ENCODE results near the gene SMPD2.
"Not testable (repeated sequence)": the region's sequence is repeated elsewhere in the genome, so short reads cannot be mapped to it uniquely, and the experiment has no call there.

The SMPD2 gene

DNA sequence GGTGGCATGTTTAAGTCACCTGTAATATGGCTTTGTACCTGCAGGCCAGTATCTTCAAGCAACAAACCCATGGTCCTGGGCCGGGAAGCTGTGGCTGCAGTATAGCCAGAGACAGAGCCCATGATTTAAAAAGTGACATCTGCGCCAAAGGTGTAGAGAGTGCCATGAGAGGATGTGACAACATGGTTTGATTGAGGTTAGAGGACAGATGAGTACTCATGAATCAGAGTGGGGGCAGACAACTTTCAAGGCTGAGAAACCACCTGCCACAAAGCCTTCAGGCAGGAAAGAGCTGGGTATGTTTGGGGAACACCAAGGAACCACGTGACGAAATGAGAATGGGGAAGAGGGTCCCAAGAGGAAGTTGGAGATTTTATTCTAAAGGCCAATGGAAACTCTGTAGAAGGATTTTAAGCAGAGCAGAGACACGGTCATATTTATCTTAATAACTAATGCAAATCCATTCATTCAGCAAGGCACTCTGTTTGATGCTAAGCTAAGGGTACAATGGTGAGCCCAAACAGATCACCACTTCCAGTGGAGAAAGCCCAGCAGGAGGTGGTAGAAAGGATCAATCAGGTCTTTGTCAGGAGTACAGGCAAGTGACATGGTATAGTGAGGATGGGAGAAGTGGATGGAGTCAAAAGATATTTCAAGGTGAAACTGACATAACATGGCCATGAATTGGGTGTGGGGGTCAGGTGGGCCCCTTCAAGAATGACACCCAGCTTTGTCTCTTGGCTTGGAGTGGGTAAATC lies 18.4 kb downstream of the SMPD2 start:
- peak in 2 of 56 donors; percentile 9 to 12 for DNase-seq

DNA sequence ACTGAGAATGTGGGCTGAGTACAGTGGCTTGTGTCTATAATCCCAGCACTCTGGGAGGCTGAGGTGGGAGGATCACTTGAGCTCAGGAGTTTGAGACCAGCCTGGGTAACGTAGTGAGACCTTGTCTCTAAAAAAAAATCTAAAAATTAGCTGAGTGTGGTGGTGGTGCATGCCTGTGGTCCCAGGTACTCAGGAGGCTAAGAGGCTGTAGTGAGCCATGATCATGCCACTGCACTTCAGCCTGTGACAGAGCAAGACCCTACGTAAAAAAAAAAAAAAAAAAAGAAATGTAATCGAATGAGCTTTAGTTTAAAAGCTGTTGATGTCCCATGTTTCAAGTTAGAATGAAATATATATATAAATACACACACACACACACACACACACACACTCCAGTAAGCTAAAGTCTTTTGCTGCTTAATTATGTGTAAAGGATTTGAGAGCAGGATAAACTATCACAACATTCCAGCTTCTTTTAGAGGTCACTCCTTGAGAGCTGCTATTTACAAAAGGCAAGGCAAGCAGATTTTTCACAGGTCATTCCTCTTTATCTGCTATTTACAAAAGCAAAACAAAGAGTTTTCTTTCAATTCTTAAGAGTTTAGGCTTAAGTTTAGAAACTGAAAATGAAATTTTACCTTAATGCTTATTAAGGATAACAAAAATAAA lies 19.8 kb downstream of the SMPD2 start:
- no peak for DNase-seq

DNA sequence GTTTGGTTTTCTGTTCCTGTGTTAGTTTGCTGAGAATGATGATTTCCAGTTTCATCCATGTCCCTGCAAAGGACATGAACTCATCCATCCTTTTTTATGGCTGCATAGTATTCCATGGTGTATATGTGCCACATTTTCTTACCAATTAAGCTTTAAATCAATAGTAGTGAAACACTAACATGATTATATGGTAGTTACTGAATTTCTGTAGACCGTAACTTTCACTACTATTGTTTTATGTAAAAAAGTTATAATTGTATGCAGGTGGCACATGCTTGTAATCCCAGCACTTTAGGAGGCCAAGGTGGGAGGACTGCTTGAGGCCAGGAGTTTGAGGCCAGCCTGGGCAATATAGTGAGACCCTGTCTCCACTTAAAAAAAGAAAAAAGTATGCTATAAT lies 20.7 kb downstream of the SMPD2 start:
- DNase-seq, result not testable (repeated sequence)

DNA sequence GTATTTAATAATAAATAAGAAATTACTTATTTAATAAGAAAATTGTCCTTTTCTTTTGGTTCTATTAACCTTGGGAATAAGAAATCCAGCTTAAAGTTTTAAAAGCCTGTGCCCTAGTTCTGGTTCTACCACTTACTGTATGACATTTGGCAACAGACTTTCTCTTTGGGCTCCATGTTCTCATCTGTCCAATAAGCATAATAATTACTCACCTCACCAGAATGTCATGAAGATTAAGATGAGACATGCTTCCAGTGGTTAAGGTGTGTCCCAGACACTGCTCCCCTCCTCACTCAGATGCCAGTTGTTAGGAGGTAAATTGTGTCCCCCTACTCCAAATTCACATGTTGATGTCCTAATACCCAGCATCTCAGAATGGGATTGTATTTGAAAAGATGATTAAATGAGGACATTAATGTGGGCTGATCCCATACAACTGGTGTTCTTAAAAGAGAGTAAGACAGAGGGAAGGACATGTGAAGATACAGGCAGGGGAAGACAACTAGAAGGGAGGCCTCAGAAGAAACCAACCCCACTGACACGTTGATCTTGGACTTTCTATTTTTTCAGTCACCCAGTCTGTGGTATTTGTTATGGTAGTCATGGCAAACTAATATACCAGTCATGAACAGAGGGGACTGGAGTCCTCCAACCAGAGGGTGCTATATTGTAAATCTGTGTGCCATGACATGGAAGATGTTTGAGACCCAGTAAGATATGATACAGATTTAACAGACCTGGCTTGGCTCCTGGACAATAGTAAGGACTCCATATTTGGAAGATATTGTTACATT lies 21.4 kb downstream of the SMPD2 start:
- no peak for DNase-seq

DNA sequence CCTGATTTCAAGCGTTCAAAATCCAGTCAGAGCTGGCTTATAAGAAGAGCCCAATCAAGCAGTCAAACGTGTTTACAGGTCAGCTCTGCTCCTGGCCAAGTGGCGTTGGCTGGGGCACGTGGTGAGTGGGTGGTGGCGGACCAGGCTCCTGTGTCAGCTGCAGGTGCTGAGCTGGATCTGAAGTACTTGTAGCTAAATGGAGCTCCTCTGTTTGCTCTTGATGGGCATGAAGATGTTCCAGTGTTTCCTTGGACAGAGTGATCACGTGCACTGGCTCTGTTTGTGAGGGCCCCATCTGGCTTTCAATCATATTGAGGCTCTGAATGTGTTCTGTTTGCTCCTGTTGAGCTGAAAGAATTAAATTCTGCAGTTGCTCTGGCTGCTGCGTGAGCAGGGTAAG lies 25.2 kb downstream of the SMPD2 start:
- DNase-seq, result peak in 41 of 56 donors; percentile 15 to 80 (median 47)

DNA sequence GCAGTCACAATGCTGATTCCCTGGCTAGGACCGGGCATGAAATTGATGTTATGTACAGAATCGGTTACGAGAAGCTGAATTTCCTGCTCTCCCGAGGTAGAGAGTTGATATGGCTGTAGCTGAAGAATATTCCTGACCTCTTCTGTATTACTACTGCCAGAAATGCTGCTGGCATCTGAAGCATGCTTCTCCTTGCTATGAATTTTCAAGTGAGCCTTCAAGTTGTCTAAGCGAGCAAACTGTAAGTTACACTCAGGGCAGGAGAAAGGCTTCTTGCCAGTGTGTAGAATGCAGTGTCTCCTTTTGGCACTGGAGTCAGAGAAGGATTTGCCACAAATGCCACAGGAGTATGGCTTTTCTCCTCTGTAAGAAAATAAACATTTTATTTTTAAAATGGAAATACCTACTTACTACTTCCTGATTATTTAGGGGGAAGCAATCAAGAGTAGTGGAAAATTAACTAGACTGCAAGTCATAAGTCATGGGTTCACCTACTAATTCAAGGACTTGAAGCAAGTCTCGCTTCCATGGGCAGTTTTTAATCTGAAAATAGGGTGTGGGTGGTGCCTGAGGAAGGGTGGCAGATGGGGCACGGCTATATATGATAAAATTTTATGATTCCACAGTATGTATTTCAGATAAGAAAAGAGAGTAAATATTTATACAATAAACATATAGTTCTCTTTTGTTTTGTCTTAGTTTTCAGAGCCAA lies 25.8 kb downstream of the SMPD2 start:
- DNase-seq, result no peak

DNA sequence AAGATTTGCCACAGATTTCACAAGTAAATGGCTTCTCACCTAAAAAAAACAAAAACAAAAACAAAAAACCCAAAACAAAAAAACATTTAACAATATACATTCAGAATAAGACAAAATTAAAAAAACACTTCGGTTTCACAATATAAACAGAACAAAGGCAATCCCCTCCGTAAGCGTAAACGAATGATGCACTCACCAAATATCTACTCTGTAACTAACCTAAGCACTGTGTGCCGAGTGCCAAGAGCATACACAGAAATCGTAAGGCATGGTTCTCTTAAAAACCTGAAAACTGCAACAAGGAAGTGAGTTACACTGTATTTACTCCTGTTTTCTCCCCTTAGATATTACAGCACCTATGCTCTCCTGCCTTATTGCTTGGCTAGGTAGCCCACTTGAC lies 27.2 kb downstream of the SMPD2 start:
- DNase-seq, result no peak

DNA sequence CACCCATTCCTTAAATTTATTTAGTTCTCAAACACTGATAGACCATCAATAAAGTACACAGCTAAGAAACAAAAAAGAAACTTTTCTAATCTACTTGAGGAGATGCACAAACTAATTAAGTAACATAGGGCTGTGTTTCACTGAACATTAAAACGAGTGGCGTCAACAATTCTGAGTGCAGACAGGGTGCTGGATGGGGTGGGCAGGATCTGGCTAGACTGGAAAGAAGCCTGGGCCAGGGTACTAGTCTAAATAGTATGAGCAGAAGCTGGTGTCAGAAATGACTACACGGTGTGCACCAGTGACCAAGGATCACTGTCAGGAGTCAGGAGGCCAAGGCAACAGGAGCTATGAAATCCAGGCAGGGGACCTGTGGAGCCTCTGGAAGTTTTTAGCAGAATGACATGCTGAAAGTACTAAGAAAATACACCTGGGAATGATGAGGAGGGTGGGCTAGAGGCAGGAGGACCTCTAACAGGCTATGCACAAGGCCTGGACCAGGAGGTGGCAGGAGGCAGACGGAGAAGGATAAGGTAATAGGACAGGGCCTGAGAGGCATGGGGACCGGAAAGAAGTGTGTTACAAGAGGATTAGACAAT lies 29.2 kb downstream of the SMPD2 start:
- DNase-seq, result no peak

DNA sequence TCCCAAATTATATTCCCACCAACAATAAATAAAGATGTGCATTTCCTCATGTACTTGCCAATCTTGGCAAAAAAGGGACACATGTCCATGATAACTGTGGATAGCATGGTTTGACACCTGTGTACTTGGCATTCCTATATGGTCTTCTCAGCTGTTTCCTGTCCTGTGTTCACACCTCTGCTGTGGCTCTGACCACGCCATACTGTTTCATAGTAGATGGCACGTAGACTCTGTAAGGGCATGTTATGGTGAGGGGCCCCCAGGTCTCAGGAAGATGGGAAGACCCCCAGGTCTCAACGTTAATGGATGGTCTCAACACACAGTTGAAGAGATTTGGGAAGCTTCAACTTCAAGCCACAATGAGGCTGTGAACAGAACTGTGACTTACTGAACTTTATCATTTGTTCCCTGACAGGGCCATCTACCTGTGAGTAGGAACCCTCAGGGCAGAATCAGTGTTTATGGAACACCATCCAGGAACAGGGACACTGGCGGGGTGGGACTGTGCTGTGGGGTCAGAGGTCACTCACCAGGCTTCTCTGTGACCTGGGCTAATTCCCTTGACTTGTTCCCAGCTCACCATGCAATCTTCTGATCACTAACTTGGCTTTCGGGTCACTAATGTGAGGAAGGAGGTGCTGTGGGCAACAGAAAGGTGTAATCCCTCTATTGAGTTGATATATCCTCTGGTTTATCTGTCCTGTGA lies 30.7 kb downstream of the SMPD2 start:
- DNase-seq, result no peak

DNA sequence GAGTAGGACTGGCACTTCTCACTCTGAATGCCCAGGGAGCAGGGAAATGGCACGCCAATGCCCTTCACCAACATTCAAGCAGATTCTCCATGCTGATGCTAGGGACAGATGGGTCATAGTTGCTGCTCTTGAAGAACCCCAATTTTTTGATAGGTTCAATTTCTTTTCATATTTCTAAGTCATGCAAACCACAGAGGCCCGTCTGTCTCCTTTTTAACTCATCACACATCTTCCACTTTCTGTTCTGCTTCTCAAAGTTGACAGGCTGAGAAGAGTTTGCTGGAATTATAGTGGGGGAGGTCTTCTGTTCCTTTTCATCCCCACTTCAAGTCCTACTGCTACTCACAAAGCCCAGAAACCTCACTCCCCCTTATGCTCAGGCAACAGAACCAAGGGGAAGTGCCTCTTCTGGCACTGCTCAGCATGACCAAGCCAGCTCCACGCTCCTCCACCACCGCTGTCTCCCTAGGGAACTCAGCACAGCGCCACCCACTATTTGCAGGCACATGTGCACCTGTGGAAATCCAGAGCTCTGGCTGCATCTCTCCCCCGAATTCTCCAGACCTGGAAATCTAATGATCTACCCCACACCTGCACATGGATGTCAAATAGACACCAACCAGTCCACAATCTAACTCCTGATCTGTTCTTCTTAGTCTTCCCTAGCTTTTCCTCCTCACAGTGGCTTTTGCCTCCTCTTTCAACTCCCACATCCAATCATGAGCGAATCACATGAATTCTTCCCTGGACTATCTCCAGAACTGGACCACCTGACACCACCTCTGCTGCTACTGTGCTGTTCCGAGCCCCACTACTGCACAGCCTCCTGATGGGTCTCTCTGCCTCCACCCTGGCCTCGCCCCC lies 31.8 kb downstream of the SMPD2 start:
- peak in 18 of 56 donors; percentile 13 to 72 (median 42) for DNase-seq

DNA sequence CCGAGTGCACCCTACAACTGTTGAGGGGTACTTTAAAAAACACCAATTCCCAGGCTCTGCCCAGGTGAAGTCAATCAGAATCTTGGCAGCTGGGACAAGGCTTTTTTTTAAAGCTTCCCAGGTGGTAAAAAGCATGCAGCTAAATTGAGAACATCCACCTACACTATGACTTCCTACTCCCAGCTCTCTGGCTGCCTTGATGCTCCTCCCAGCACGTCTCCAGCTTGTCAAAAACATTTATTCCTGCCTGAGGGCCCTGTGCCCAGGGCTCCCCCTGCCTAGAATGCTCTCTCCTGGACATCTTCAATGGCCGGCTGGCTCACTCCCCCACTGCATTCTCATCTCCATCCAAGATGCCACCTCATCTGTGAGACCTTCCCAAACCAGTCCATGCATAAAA lies 32.6 kb downstream of the SMPD2 start:
- DNase-seq, result peak in 20 of 56 donors; percentile 12 to 65 (median 44)

DNA sequence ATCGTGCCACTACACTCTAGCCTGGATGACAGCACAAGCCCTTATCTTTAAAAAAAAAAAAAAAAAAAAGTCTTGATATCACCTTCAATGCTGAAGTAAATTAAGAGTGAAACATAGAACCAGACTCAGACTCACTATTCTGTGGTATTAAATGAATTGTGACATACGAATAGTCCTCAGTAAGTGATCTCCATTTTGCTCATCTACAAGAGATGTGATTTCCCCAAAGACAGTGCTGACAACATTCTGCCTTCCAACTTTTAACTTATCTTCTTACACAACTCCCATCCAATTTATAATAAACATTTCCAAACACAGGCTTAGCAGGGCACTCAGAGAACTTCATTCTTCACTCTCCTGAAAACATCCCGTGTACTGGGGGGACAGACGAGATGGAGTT lies 34.5 kb downstream of the SMPD2 start:
- no peak for DNase-seq

DNA sequence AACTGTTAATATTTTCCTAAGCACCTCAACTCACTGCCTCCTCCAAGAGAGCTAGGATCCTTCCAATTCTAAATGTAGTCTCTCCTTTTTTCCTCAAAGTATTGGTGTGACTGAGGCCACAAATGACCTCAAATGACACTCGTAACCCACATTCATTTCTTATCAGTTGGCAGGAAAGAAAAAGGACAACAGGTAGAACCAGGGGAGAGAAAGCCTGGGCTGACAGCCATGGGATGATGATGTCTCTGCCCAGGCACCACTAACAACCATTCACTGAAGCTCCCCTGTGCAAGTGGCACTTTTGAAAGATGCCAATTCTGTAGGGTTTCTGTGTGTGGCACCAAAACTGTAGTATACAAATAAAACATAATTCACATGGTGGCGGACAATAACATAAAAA lies 35.1 kb downstream of the SMPD2 start:
- DNase-seq, result no peak

DNA sequence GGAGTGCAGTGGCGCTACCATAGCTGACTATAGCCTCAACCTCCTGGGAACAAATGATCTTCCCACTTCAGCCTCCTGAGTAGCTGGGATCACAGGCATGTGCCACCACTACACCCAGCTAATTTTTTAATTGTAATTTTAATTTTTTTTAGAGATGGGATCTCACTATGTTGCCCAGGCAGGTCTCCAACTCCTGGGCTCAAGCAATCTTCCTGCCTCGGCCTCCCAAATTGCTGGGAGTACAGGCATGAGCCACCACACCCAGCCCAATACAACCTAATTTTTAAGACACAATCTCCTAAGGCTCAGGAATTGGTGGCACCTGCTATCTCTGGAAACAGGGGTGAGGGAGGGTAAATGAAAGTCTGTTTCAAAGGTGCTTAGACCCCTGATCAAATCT lies 36.7 kb downstream of the SMPD2 start:
- no peak for DNase-seq

DNA sequence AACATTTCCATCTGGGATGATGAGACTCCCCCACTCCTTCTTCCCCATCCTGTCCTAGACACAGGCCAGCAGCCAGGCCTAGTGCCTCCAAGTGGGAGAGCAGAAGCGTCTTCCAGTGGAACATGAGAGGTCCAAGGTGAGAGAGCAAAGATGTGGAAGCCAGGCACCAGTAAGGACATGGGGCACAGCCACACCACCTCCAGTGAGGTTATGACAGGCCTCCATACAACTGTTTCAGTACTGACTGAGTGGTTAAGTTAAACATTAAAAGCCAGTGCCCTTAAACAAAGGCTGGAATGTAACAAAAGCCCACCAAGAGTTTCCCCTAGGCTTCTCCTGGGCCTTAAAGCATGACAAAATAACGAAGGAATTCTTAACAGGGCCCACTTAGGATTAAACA lies 37.2 kb downstream of the SMPD2 start:
- DNase-seq, result no peak

DNA sequence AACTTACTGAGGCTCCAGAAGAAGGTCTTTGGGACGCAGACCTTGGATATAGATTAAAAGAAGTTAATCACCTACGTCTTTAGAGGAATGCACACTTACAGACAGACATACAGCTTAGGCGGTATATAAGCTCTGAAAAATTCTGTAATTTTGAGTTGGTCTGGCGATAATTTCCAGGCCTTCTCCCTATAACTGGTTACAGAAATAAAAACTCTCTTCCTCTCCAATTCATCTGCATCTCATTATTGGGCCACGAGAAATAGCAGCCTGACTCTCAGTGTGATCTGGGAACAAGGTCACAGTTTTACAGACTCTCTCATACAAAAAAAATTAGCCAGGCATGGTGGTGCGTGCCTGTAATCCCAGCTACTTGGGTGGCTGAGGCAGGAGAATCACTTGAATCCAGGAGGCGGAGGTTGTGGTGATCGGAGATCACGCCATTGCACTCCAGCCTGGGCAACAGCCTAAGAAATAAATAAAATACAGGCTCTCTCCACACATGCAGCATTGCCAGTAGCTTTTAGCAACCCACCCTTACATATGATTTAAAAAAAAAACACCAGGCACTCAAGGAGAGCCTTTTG lies 37.8 kb downstream of the SMPD2 start:
- DNase-seq, result no peak

DNA sequence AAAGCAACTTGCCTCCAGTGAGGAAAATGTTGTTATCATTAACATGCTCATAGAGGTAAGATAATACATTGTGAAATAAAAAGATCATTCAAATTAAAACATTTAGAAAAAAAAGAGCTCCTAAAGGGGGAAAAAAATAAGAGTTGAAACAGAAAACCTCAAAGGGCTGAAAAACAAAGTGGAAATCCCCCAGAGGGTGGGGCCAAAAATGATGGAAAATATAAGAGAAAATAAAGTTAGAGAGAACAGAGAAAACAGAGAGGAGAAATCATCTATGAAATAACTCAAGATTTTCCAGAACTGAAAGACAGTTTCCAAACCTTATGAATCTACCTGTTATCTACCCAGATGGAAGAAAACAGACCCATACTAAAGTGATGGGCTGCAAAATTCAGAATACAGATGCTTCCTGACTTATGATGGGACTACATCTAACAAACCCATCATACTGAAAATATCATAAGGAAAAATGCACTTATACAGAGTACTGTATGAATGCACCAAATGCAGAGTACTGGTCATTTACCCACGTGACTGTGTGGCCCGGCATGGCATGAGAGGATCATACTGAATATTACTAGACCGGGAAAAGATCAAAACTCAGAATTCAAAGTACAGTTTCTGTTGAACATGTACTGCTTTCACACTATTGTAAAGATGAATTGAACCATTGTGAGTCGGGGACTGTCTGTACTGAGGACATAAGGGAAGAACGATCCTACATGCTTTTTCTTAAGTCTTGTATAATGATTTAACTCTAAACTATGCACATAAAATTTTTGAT lies 38.5 kb downstream of the SMPD2 start:
- no peak for DNase-seq

DNA sequence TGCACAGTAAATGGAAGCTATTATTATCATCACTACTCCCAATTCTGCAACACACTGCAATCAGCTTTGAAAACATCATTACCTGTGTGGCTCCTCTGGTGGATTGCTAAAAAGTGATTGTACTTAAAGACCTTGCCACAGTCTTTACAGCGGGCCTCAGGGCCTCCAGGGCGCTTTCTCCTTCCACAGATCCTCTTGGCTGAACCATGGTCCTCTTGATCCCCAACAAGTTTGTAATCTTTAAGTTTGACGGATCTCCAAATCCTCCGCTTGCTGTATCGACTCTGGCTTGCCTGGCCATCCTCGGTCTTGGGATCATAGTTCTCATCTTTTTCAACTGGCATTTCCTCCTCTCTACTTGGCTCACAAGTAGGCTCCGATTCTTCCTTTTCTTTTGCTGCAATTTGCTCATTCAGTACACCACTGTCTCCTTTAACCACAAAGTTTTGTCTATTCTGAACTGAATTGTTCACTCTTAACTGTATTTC lies 40.5 kb downstream of the SMPD2 start:
- DNase-seq, result no peak
